ENCODE results near the gene ATAD3B. TPM values are rescaled to one million over a fixed set of nuclear protein-coding genes. Genes with fewer than 3 reads are reported as not detected.

The ATAD3B gene
- total RNA-seq, 2 donors from 2014 or later: 2.7 to 5.7 TPM

GRCh38 chr1:1435106-1435903 lies 36.3 kb upstream of the ATAD3B start, which contains the start of gene VWA1:
Gene VWA1 (plus strand): TSS chr1:1435690. CDS start chr1:1435749, 59 bp downstream.
- TF ChIP-seq CTCF (IDR thresholded peaks at IDR 0.05): no peak
- Histone ChIP-seq H3K9me3 (no peaks in the 10 kb centered on the region), H3K4me3 (peak within 1 kb of the TSS; percentile 32 to 56), H3K27me3 (no peaks in the 10 kb centered on the region), H3K36me3 (no peaks in the 10 kb centered on the region), H3K27ac (peak within 1 kb of the TSS; percentile 81 to 87), H3K4me1 (peaks cover 0 to 69% of the 10 kb centered on the region in 2 donors)
- DNase-seq (ENCODE audit: low spot score): no peak

- Histone ChIP-seq H3K9me3 (no peaks in the 10 kb centered on the region), H3K27me3 (no peaks in the 10 kb centered on the region), H3K4me1 (peaks cover 0 to 69% of the 10 kb centered on the region in 2 donors), H3K4me3 (peak overlapping the region; percentile 32 to 56), H3K27ac (peak overlapping the region in 1 of 2 donors; percentile 46), H3K36me3 (no peaks in the 10 kb centered on the region)
- DNase-seq (ENCODE audit: low spot score): no peak
- TF ChIP-seq CTCF (IDR thresholded peaks at IDR 0.05): no peak
Measured at GRCh38 chr1:1435911-1436629, 35.5 kb upstream of the ATAD3B start.

- no peaks in the 10 kb centered on the region for H3K36me3 ChIP-seq
- peaks cover 0 to 69% of the 10 kb centered on the region in 2 donors for H3K4me1 ChIP-seq
- peak overlapping the region; percentile 32 to 56 for H3K4me3 ChIP-seq
- no peak for DNase-seq (ENCODE audit: low spot score)
- H3K27ac ChIP-seq: no peak overlapping the region
- no peaks in the 10 kb centered on the region for H3K27me3 ChIP-seq
- TF ChIP-seq CTCF (IDR thresholded peaks at IDR 0.05): no peak
- H3K9me3 ChIP-seq: no peaks in the 10 kb centered on the region
Measured at GRCh38 chr1:1436630-1437032, 34.9 kb upstream of the ATAD3B start.

GRCh38 chr1:1437033-1437903 lies 34.3 kb upstream of the ATAD3B start:
- no peak overlapping the region for H3K27ac ChIP-seq
- no peaks in the 10 kb centered on the region for H3K36me3 ChIP-seq
- no peak for TF ChIP-seq CTCF (IDR thresholded peaks at IDR 0.05)
- H3K4me3 ChIP-seq: peak overlapping the region in 1 of 2 donors; percentile 56
- H3K9me3 ChIP-seq: no peaks in the 10 kb centered on the region
- H3K4me1 ChIP-seq: peaks cover 0 to 62% of the 10 kb centered on the region in 2 donors
- H3K27me3 ChIP-seq: no peaks in the 10 kb centered on the region
- no peak for DNase-seq (ENCODE audit: low spot score)

GRCh38 chr1:1437904-1438376 lies 33.6 kb upstream of the ATAD3B start:
- H3K9me3 ChIP-seq: no peaks in the 10 kb centered on the region
- H3K4me1 ChIP-seq: peaks cover 0 to 56% of the 10 kb centered on the region in 2 donors
- no peak overlapping the region for H3K27ac ChIP-seq
- H3K27me3 ChIP-seq: no peaks in the 10 kb centered on the region
- DNase-seq (ENCODE audit: low spot score): no peak
- no peaks in the 10 kb centered on the region for H3K36me3 ChIP-seq
- no peak overlapping the region for H3K4me3 ChIP-seq
- no peak for TF ChIP-seq CTCF (IDR thresholded peaks at IDR 0.05)

All from right atrium auricular region (tissue), 2 donors.